ENCODE results near the gene CSF3. TPM values are rescaled to one million over a fixed set of nuclear protein-coding genes. Genes with fewer than 3 reads are reported as not detected.

CSF3 gene
- total RNA-seq, 1 experiment from 2014 or later = not detected

DNA sequence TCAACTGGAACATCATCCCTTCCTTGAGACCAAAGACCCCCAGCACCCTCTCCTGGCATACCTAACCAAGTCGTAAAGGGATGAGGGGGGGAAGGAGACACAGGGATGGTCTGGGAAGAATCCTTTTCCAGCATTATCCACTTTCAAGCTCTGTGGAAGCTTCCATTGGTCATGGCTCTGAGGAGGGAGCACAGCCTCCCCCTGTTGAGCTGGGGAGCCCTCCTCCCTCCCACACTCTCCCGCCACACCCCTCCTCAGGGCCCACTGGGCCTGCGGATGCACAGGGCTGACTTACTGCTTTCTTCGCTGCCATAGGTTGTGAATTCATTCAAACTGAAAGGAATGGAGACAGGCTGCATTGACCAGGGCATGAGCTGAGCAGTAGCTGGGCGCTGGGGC lies 12.4 kb downstream of the CSF3 start:
- Histone ChIP-seq H3K27me3 (ENCODE audit: control insufficient read depth, insufficient read depth, low read length) (no peaks in the 10 kb centered on the region), H3K4me1 (ENCODE audit: control insufficient read depth, insufficient read depth, low read length) (no peaks in the 10 kb centered on the region), H3K36me3 (ENCODE audit: control insufficient read depth, insufficient read depth, low read length) (peaks cover 3% of the 10 kb centered on the region; the same call in 1 of the 2 replicates), H3K9me3 (ENCODE audit: control insufficient read depth, insufficient read depth, low read depth, low read length) (no peaks in the 10 kb centered on the region), H3K27ac (ENCODE audit: low read length) (no peak overlapping the region), H3K4me3 (ENCODE audit: low read depth in 2 of 2, low read length in 2 of 2) (no peak overlapping the region)
- BruUV-seq (replicated peaks) = no TSS peak
- no peak for DNase-seq (ENCODE audit: low read depth, low spot score)
- peak; percentile 23; the same call in 1 of the 2 replicates for ATAC-seq
- intact Hi-C loops (cut with micrococcal nuclease; ENCODE audit: unreplicated experiment) (no loop called here), in situ Hi-C loops (cut with HindIII; ENCODE audit: low pct_unique_long_range_greater_than_20kb, low sequenced_read_pairs) (no loop called here)
- ChIA-PET POLR2A (no interaction called here), CTCF (interaction anchor here (0.6 to 1.5 kb wide), 6 partner anchors 12 to 47 kb away, joined by 3 to 8 read pairs (median 4); partner anchors contain the start of genes CSF3, MED24 and PSMD3)
- TF ChIP-seq POLR2AphosphoS5 (IDR thresholded peaks at IDR 0.05; ENCODE audit: low read depth, low read length) (no peak), SIN3A (IDR thresholded peaks at IDR 0.05; ENCODE audit: borderline replicate concordance, insufficient read depth, low read depth, low read length) (no peak), TCF7L2 (IDR thresholded peaks at IDR 0.05; ENCODE audit: low read depth, low read length) (no peak)
- TF ChIP-seq, protein P1, sequence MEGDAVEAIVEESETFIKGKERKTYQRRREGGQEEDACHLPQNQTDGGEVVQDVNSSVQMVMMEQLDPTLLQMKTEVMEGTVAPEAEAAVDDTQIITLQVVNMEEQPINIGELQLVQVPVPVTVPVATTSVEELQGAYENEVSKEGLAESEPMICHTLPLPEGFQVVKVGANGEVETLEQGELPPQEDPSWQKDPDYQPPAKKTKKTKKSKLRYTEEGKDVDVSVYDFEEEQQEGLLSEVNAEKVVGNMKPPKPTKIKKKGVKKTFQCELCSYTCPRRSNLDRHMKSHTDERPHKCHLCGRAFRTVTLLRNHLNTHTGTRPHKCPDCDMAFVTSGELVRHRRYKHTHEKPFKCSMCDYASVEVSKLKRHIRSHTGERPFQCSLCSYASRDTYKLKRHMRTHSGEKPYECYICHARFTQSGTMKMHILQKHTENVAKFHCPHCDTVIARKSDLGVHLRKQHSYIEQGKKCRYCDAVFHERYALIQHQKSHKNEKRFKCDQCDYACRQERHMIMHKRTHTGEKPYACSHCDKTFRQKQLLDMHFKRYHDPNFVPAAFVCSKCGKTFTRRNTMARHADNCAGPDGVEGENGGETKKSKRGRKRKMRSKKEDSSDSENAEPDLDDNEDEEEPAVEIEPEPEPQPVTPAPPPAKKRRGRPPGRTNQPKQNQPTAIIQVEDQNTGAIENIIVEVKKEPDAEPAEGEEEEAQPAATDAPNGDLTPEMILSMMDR (IDR thresholded peaks at IDR 0.05) = no peak
- TF ChIP-seq, protein P2, sequence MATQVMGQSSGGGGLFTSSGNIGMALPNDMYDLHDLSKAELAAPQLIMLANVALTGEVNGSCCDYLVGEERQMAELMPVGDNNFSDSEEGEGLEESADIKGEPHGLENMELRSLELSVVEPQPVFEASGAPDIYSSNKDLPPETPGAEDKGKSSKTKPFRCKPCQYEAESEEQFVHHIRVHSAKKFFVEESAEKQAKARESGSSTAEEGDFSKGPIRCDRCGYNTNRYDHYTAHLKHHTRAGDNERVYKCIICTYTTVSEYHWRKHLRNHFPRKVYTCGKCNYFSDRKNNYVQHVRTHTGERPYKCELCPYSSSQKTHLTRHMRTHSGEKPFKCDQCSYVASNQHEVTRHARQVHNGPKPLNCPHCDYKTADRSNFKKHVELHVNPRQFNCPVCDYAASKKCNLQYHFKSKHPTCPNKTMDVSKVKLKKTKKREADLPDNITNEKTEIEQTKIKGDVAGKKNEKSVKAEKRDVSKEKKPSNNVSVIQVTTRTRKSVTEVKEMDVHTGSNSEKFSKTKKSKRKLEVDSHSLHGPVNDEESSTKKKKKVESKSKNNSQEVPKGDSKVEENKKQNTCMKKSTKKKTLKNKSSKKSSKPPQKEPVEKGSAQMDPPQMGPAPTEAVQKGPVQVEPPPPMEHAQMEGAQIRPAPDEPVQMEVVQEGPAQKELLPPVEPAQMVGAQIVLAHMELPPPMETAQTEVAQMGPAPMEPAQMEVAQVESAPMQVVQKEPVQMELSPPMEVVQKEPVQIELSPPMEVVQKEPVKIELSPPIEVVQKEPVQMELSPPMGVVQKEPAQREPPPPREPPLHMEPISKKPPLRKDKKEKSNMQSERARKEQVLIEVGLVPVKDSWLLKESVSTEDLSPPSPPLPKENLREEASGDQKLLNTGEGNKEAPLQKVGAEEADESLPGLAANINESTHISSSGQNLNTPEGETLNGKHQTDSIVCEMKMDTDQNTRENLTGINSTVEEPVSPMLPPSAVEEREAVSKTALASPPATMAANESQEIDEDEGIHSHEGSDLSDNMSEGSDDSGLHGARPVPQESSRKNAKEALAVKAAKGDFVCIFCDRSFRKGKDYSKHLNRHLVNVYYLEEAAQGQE (IDR thresholded peaks at IDR 0.05; ENCODE audit: insufficient read depth in 1 of 2, low read depth in 2 of 2, low read length in 1 of 2) = no peak

DNA sequence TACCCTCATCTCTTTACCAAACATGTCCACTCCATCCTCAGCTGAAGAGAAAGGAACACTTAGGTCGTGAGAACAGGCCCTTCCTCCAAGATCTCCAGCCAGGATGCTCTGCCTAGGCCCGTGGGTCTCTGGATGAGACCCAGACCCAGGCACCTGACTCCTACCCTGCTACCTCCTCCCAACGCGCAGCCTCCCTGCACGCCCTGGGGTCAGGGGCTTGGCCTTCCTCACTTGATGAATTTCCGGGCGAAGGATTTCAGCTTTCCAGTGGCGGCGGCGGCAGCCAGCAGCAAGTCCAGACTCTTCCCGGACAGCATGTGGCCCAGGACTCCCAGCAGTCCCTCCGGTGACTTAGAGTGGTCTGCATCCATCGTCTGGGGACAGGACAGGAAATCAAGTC lies 13.4 kb downstream of the CSF3 start:
- Histone ChIP-seq H3K36me3 (ENCODE audit: control insufficient read depth, insufficient read depth, low read length) (peaks cover 3% of the 10 kb centered on the region; the same call in 1 of the 2 replicates), H3K4me3 (ENCODE audit: low read depth in 2 of 2, low read length in 2 of 2) (no peak overlapping the region), H3K27me3 (ENCODE audit: control insufficient read depth, insufficient read depth, low read length) (no peaks in the 10 kb centered on the region), H3K27ac (ENCODE audit: low read length) (no peak overlapping the region), H3K4me1 (ENCODE audit: control insufficient read depth, insufficient read depth, low read length) (no peaks in the 10 kb centered on the region), H3K9me3 (ENCODE audit: control insufficient read depth, insufficient read depth, low read depth, low read length) (no peaks in the 10 kb centered on the region)
- intact Hi-C loops (cut with micrococcal nuclease; ENCODE audit: unreplicated experiment) = no loop called here
- ChIA-PET POLR2A (no interaction called here), CTCF (interaction anchor here (1.5 kb wide), 1 partner anchor 13 kb away, joined by 5 read pairs; the partner anchor contains the start of gene CSF3)
- no peak for DNase-seq (ENCODE audit: low read depth, low spot score)
- ATAC-seq = no peak
- in situ Hi-C loops (cut with HindIII; ENCODE audit: low pct_unique_long_range_greater_than_20kb, low sequenced_read_pairs) = no loop called here
- TF ChIP-seq, protein P2 (IDR thresholded peaks at IDR 0.05; ENCODE audit: insufficient read depth in 1 of 2, low read depth in 2 of 2, low read length in 1 of 2) = no peak
- no peak for TF ChIP-seq SIN3A (IDR thresholded peaks at IDR 0.05; ENCODE audit: borderline replicate concordance, insufficient read depth, low read depth, low read length)
- TF ChIP-seq POLR2AphosphoS5 (IDR thresholded peaks at IDR 0.05; ENCODE audit: low read depth, low read length) = no peak
- no peak for TF ChIP-seq TCF7L2 (IDR thresholded peaks at IDR 0.05; ENCODE audit: low read depth, low read length)
- TF ChIP-seq, protein P1 (IDR thresholded peaks at IDR 0.05) = no peak
- BruUV-seq (replicated peaks) = no TSS peak
